RWPE2 (cell line): ENCODE results near the gene COL23A1.

ENCODE experiments used
- ATAC-seq: fragments of 200-7000 bp; cut with Tn5 transposase; 3 replicates; pipeline ENCODE4 v1.9.1; 2021; ENCODE audit warnings: low read depth
- DNase-seq: peaks from one replicate; pipeline ENCODE4 v3.0.0-alpha.2; 2020; ENCODE audit warnings: low spot score
- H3K27ac ChIP-seq: fragments of 450-650 bp; 2 replicates; pipeline ENCODE4 v1.5.1; 2017; ENCODE audit warnings: mild to moderate bottlenecking; ENCODE audit not compliant: poor library complexity, severe bottlenecking
- H3K27me3 ChIP-seq: fragments of 250-450 bp; sonication (Bioruptor Pico); 2 replicates; pipeline ENCODE4 v1.5.1; 2021; ENCODE audit warnings: mild to moderate bottlenecking, moderate library complexity; ENCODE audit not compliant: insufficient read depth, poor library complexity, severe bottlenecking
- H3K36me3 ChIP-seq: fragments of 250-450 bp; sonication (Bioruptor Pico); 2 replicates; pipeline ENCODE4 v1.5.1; 2020; ENCODE audit warnings: low read depth, mild to moderate bottlenecking, moderate library complexity
- H3K4me1 ChIP-seq: fragments of 250-450 bp; sonication (Bioruptor Pico); 2 replicates; pipeline ENCODE4 v1.5.1; 2021; ENCODE audit warnings: mild to moderate bottlenecking, moderate library complexity; ENCODE audit not compliant: insufficient read depth, poor library complexity, severe bottlenecking
- H3K4me3 ChIP-seq: fragments of 250-450 bp; sonication (Bioruptor Pico); 2 replicates; pipeline ENCODE4 v1.5.1; 2021; ENCODE audit warnings: mild to moderate bottlenecking, moderate library complexity; ENCODE audit not compliant: severe bottlenecking
- H3K9me3 ChIP-seq: fragments of 250-450 bp; sonication (Bioruptor Pico); 2 replicates; pipeline ENCODE4 v1.5.1; 2021; ENCODE audit warnings: mild to moderate bottlenecking, moderate library complexity; ENCODE audit not compliant: severe bottlenecking
- TF ChIP-seq, protein P1 (sequence below): fragments of 450-650 bp; IDR thresholded peaks from one replicate; pipeline ENCODE4 v1.5.1; 2017; ENCODE audit warnings: mild to moderate bottlenecking, moderate library complexity; ENCODE audit not compliant: poor library complexity, severe bottlenecking

Gene COL23A1

DNA sequence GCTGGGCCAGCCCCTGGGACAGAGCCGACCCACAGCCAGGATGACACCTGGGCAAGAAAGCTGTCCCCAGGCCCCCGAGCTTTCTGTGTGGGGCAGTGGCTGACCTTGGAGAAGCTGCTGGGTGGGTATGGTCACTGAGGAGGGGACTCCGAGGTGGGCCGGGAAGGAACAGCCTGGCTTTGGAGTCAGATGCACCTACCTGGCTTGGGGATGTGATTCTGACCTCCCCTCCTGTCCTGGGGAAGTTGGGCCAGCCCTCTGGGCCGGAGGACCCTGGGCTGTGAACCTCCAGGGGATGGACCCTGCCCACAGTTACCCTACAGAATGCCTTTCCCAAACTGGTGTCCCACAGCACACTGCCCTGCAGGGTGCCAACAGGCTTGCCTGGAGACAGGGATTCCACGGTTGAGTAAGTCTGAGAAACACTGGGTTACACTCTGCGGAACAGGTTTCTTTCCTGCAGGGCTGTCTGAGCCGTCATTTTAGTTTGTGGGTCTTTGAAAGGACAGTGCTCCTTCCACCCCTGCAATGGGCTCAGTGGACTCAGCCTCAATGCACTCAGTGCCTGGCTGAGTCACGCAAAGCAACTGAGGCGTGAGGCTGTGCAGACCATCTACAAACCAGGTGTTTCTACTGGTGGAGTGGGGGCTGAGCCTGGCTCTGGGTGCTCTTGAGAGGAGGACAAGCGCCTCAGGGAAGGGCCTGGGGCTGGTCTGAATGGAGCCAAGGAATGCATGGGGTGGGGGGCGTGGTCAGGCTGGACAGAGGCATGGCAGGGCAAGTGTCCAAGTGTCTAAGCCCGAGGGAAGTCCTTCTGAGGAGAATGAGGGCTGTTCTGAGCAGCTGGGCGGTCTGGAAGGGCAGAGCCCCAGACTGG lies 316.3 kb downstream of the COL23A1 start:
- Histone ChIP-seq H3K4me3 (no peak overlapping the region), H3K36me3 (no peaks in the 10 kb centered on the region), H3K9me3 (no peaks in the 10 kb centered on the region), H3K4me1 (no peaks in the 10 kb centered on the region), H3K27me3 (no peaks in the 10 kb centered on the region), H3K27ac (no peak overlapping the region)
- DNase-seq (peak; percentile 66), ATAC-seq (no peak)
- TF ChIP-seq, protein P1, sequence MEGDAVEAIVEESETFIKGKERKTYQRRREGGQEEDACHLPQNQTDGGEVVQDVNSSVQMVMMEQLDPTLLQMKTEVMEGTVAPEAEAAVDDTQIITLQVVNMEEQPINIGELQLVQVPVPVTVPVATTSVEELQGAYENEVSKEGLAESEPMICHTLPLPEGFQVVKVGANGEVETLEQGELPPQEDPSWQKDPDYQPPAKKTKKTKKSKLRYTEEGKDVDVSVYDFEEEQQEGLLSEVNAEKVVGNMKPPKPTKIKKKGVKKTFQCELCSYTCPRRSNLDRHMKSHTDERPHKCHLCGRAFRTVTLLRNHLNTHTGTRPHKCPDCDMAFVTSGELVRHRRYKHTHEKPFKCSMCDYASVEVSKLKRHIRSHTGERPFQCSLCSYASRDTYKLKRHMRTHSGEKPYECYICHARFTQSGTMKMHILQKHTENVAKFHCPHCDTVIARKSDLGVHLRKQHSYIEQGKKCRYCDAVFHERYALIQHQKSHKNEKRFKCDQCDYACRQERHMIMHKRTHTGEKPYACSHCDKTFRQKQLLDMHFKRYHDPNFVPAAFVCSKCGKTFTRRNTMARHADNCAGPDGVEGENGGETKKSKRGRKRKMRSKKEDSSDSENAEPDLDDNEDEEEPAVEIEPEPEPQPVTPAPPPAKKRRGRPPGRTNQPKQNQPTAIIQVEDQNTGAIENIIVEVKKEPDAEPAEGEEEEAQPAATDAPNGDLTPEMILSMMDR, result no peak

DNA sequence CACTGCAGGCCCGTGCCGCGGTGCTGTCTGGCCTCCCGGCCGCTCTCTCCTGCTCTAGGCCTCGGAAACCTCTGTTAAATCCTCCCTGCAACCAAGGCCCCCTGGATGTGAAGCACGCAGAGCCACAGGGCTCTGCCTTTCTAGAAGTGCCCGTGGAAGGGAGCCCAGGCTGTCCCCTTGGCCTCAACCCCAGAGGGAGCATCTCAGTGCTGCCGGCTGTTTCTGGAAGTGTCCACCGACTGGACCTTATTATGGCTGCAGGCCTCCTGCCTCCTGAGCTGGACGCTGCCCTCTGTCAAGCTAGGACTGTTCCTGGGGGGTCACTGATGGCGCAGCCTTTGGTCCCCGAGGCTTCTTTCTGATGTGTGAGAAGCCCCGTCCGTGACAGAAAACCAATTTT lies 317.2 kb downstream of the COL23A1 start:
- no peaks in the 10 kb centered on the region for H3K4me1 ChIP-seq
- no peaks in the 10 kb centered on the region for H3K9me3 ChIP-seq
- H3K36me3 ChIP-seq, result no peaks in the 10 kb centered on the region
- ATAC-seq (no peak), DNase-seq (peak; percentile 53)
- no peaks in the 10 kb centered on the region for H3K27me3 ChIP-seq
- H3K27ac ChIP-seq, result no peak overlapping the region
- TF ChIP-seq, protein P1, result no peak
- no peak overlapping the region for H3K4me3 ChIP-seq

DNA sequence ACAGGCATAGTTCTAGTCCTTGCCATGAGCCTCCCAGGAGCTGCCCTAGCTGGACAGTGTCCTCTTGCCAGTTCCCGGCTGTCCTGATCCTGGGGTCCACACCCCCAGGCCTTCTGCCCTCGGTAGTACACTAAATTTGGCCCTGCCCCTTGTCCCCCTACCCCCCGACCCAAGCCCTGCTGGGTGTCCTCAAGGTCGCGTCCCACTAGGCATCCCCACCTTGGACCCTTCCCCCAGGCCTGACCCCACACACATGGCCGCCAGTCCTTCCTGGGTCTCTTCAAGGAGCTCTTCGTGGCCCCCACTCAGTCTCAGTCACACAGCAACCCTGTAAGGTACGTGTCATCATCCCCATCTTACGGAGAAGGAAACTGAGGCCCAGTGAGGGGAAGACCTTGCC lies 317.6 kb downstream of the COL23A1 start:
- DNase-seq (peak; percentile 71), ATAC-seq (peak; percentile 12; the same call in 1 of the 3 replicates)
- H3K27me3 ChIP-seq, result no peaks in the 10 kb centered on the region
- H3K4me3 ChIP-seq, result no peak overlapping the region
- H3K27ac ChIP-seq, result no peak overlapping the region
- TF ChIP-seq, protein P1, result no peak
- H3K4me1 ChIP-seq, result no peaks in the 10 kb centered on the region
- no peaks in the 10 kb centered on the region for H3K9me3 ChIP-seq
- H3K36me3 ChIP-seq, result no peaks in the 10 kb centered on the region

DNA sequence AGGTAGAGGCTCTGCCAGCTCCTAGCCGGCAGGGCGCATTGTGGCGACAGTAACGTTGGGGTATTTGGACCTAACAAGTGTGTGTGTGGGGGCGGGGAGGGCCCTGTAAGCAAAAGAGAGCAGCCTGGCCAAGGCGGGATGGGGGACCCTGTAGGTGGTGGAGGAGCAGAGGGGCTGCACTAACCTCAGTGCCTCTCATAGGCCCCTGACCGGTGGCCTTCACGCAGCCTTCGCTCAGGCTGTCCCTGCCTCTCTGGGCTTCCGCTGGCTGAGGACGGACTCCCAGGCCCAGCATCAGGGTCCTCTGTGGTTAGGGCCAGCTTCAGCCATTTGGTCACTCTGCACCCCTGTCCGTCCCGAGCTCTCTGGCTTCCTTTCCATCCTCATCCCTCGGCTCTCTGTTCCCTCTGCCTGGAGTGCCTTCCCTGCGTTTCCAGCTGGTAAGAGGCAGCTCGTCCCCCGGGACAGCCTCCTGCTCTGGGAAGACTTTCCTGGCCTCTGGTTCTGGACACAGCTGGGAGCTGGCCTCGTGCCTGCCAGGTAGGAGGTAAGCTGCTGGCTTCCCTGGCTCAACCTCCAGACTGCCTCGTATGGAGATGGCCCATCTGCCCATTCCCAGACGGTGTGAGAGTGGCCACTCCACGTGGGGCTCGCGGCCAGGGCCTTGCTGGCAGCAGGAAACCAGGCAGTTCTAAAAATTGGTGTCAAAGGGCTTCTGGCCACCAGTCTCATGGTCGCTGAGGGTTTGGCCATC lies 318.3 kb downstream of the COL23A1 start:
- TF ChIP-seq, protein P1, result no peak
- ATAC-seq (peak; percentile 9; the same call in 2 of the 3 replicates), DNase-seq (peak; percentile 66)
- no peak overlapping the region for H3K27ac ChIP-seq
- H3K9me3 ChIP-seq, result no peaks in the 10 kb centered on the region
- H3K4me3 ChIP-seq, result no peak overlapping the region
- no peaks in the 10 kb centered on the region for H3K4me1 ChIP-seq
- H3K36me3 ChIP-seq, result no peaks in the 10 kb centered on the region
- H3K27me3 ChIP-seq, result no peaks in the 10 kb centered on the region
